H9 (cell line): ENCODE results near the gene TPRX2. TPM values are rescaled to one million over a fixed set of nuclear protein-coding genes. Genes with fewer than 3 reads are reported as not detected.

Source experiments
- DNase-seq: peaks from one replicate; pipeline ENCODE4 v3.0.0-alpha.2; 2017
- H2AFZ ChIP-seq: one replicate; pipeline ENCODE4 v1.6.1; 2013; ENCODE audit warnings: mild to moderate bottlenecking, low read length, control low read depth, moderate library complexity
- H2AK5ac ChIP-seq: 2 replicates; pipeline ENCODE4 v1.6.1; 2013; ENCODE audit warnings: low read length, control low read depth, mixed read lengths; ENCODE audit not compliant: insufficient read length
- H2BK120ac ChIP-seq: one replicate; pipeline ENCODE4 v1.6.1; 2013; ENCODE audit warnings: low read depth, mild to moderate bottlenecking, low read length, control low read depth, inconsistent platforms; ENCODE audit not compliant: poor library complexity, severe bottlenecking
- H2BK12ac ChIP-seq: 2 replicates; pipeline ENCODE4 v1.6.1; 2013; ENCODE audit warnings: low read length, control low read depth, mixed read lengths, low read depth; ENCODE audit not compliant: insufficient read length
- H2BK15ac ChIP-seq: 2 replicates; pipeline ENCODE4 v1.6.1; 2013; ENCODE audit warnings: low read depth, low read length, control low read depth
- H2BK20ac ChIP-seq: one replicate; pipeline ENCODE4 v1.6.1; 2013; ENCODE audit warnings: low read depth, mild to moderate bottlenecking, low read length, control low read depth, inconsistent platforms; ENCODE audit not compliant: poor library complexity, severe bottlenecking
- H2BK5ac ChIP-seq: 2 replicates; pipeline ENCODE4 v1.6.1; 2013; ENCODE audit warnings: low read length, control low read depth, mixed read lengths; ENCODE audit not compliant: insufficient read length
- H3K14ac ChIP-seq: 2 replicates; pipeline ENCODE4 v1.6.1; 2013; ENCODE audit warnings: low read length, control low read depth; ENCODE audit not compliant: insufficient read depth
- H3K18ac ChIP-seq: 2 replicates; pipeline ENCODE4 v1.6.1; 2013; ENCODE audit warnings: low read depth, mild to moderate bottlenecking, mixed read lengths, low read length, control low read depth; ENCODE audit not compliant: insufficient read length
- H3K23ac ChIP-seq: 2 replicates; pipeline ENCODE4 v1.6.1; 2013; ENCODE audit warnings: low read length, control low read depth, mixed read lengths, low read depth; ENCODE audit not compliant: insufficient read length
- H3K23me2 ChIP-seq: 2 replicates; pipeline ENCODE4 v1.6.1; 2013; ENCODE audit warnings: low read depth, mild to moderate bottlenecking, mixed read lengths, low read length, control low read depth; ENCODE audit not compliant: insufficient read length, poor library complexity, severe bottlenecking
- H3K27ac ChIP-seq: 2 replicates; pipeline ENCODE4 v1.5.1; 2013; ENCODE audit warnings: low read length, control low read depth, mixed read lengths, low read depth; ENCODE audit not compliant: insufficient read length
- H3K27me3 ChIP-seq: 2 replicates; pipeline ENCODE4 v1.6.1; 2013; ENCODE audit warnings: low read length, control low read depth, inconsistent platforms; ENCODE audit not compliant: insufficient read depth
- H3K4ac ChIP-seq: 2 replicates; pipeline ENCODE4 v1.6.1; 2013; ENCODE audit warnings: low read depth, mild to moderate bottlenecking, control low read depth, inconsistent platforms, low read length, moderate library complexity
- H3K4me1 ChIP-seq: 2 replicates; pipeline ENCODE4 v1.6.1; 2013; ENCODE audit warnings: low read length, control low read depth, inconsistent platforms; ENCODE audit not compliant: insufficient read depth
- H3K4me2 ChIP-seq: 2 replicates; pipeline ENCODE4 v1.6.1; 2013; ENCODE audit warnings: low read length, control low read depth, mixed read lengths; ENCODE audit not compliant: insufficient read length, insufficient read depth
- H3K56ac ChIP-seq: 2 replicates; pipeline ENCODE4 v1.6.1; 2013; ENCODE audit warnings: low read depth, mild to moderate bottlenecking, mixed read lengths, low read length, control low read depth; ENCODE audit not compliant: insufficient read length
- H3K79me1 ChIP-seq: 2 replicates; pipeline ENCODE4 v1.6.1; 2013; ENCODE audit warnings: low read depth, mild to moderate bottlenecking, moderate library complexity, low read length, control low read depth, inconsistent platforms; ENCODE audit not compliant: insufficient read depth, poor library complexity, severe bottlenecking
- H3K79me2 ChIP-seq: 2 replicates; pipeline ENCODE4 v1.6.1; 2013; ENCODE audit warnings: low read length, control low read depth, inconsistent platforms; ENCODE audit not compliant: insufficient read depth
- H3K9ac ChIP-seq: 2 replicates; pipeline ENCODE4 v1.6.1; 2013; ENCODE audit warnings: low read length, control low read depth, mixed read lengths; ENCODE audit not compliant: insufficient read length; ENCODE audit errors: extremely low read depth
- H3K9me3 ChIP-seq: one replicate; pipeline ENCODE4 v1.6.1; 2013; ENCODE audit warnings: low read depth, low read length, inconsistent platforms; ENCODE audit not compliant: control insufficient read depth
- H3T11ph ChIP-seq: one replicate; pipeline ENCODE4 v1.6.1; 2013; ENCODE audit warnings: mild to moderate bottlenecking, low read length, control low read depth, inconsistent platforms
- H4K20me1 ChIP-seq: one replicate; pipeline ENCODE4 v1.6.1; 2013; ENCODE audit not compliant: control insufficient read depth, insufficient read length, insufficient read depth
- H4K5ac ChIP-seq: 2 replicates; pipeline ENCODE4 v1.6.1; 2013; ENCODE audit warnings: low read depth, mild to moderate bottlenecking, mixed read lengths, low read length, control low read depth; ENCODE audit not compliant: insufficient read length
- H4K8ac ChIP-seq: replicated peaks from 2 replicates; pipeline ENCODE4 v1.6.1; 2013; ENCODE audit warnings: low read length, control low read depth, mixed read lengths, low read depth; ENCODE audit not compliant: insufficient read length
- H4K91ac ChIP-seq: 2 replicates; pipeline ENCODE4 v1.6.1; 2013; ENCODE audit warnings: low read depth, mild to moderate bottlenecking, moderate library complexity, mixed read lengths, low read length, control low read depth; ENCODE audit not compliant: insufficient read length
- H3K27ac Mint-ChIP-seq, 3 experiments: 2 replicates in 2 of 3; 3 replicates in 1 of 3; pipeline ENCODE4 v1.8.0; 2020 to 2021; ENCODE audit warnings: mixed read lengths in 3 of 3, mild to moderate bottlenecking in 1 of 3, moderate library complexity in 1 of 3
- H3K27me3 Mint-ChIP-seq: 2 replicates; pipeline ENCODE4 v1.8.0; 2021; ENCODE audit warnings: low read depth, mild to moderate bottlenecking, moderate library complexity, mixed read lengths
- H3K36me3 Mint-ChIP-seq, 3 experiments: 2 replicates in 2 of 3; 3 replicates in 1 of 3; pipeline ENCODE4 v1.8.0; 2020 to 2021; ENCODE audit warnings: low read depth in 3 of 3, mixed read lengths in 3 of 3; ENCODE audit not compliant: insufficient read depth in 1 of 3
- H3K4me1 Mint-ChIP-seq, 2 experiments: 2 replicates each; pipeline ENCODE4 v1.8.0; 2020; ENCODE audit warnings: mixed read lengths in 2 of 2
- H3K4me3 Mint-ChIP-seq, 2 experiments: 2 replicates in 1 of 2; 3 replicates in 1 of 2; pipeline ENCODE4 v1.8.0; 2020 to 2021; ENCODE audit warnings: mild to moderate bottlenecking in 2 of 2, mixed read lengths in 2 of 2, moderate library complexity in 1 of 2
- H3K9me3 Mint-ChIP-seq, 2 experiments: 2 replicates in 1 of 2; 3 replicates in 1 of 2; pipeline ENCODE4 v1.8.0; 2020; ENCODE audit warnings: mild to moderate bottlenecking in 2 of 2, mixed read lengths in 2 of 2, moderate library complexity in 1 of 2
- WGBS: extraction: QIAGEN DNeasy Blood & Tissue Kit; methylation state at CpG from one replicate; pipeline ENCODE4 v1.1.7; 2013; ENCODE audit warnings: missing lambda C conversion rate, low lambda C conversion rate, mixed read lengths; ENCODE audit not compliant: insufficient read length; ENCODE audit errors: extremely low coverage; 5-methylcytosine and 5-hydroxymethylcytosine counted together
- total RNA-seq: library from RNA; stranded (reverse); gene quantifications from 2 replicates; pipeline ENCODE4 v1.2.1, GENCODE V29; 2021
- TF ChIP-seq, protein P1 (sequence below): fragments of 200-600 bp; sonication (generic); conservative IDR thresholded peaks from 3 replicates; pipeline ENCODE4 v1.8.0; 2021; ENCODE audit warnings: antibody characterized with exemption, mild to moderate bottlenecking

The TPRX2 gene
- total RNA-seq, 1 experiment from 2014 or later = not detected

DNA sequence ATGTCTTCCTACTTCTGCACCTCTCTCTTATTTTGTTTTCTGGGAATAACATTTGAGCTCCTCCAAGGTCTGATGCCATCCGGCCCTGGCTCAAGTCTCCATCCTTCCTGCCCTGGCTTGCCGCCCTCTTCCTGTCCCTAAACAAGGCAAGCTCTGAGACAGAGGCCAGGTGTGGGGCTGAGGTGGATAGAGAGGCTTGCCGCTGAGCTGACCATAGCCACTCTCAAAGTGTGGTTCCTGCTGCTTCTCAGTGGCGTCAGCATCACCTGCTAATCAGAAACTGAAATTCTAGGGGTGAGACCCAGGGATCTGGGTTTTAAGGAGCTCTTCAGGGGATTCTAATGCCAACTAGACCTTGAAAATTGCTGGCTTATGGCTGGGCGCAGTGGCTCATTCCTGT lies 6.0 kb upstream of the TPRX2 start:
- no peaks in the 10 kb centered on the region for H3K36me3 Mint-ChIP-seq
- Histone ChIP-seq H4K20me1 (no peaks in the 10 kb centered on the region), H2AFZ (no peak overlapping the region), H4K91ac (no peak overlapping the region), H4K8ac (no peak overlapping the region), H3K79me1 (no peaks in the 10 kb centered on the region), H2BK12ac (no peak overlapping the region), H3K9me3 (no peaks in the 10 kb centered on the region), H3K4me2 (no peak overlapping the region), H3K18ac (no peak overlapping the region), H2BK15ac (no peak overlapping the region; the same call in 1 of the 2 replicates), H3K23me2 (no peaks in the 10 kb centered on the region), H3K14ac (no peak overlapping the region), H4K5ac (no peak overlapping the region), H3K27me3 (no peaks in the 10 kb centered on the region), H3K4me1 (no peaks in the 10 kb centered on the region; the same call in 1 of the 2 replicates), H2BK20ac (no peak overlapping the region), H2AK5ac (no peak overlapping the region), H3T11ph (no peak overlapping the region), H3K4ac (no peak overlapping the region), H2BK5ac (no peak overlapping the region), H3K56ac (peak overlapping the region; percentile 59), H2BK120ac (no peak overlapping the region), H3K23ac (no peak overlapping the region), H3K9ac (no peak overlapping the region), H3K27ac (no peak overlapping the region), H3K79me2 (no peaks in the 10 kb centered on the region)
- peaks cover 30 to 36% of the 10 kb centered on the region in 2 experiments for H3K4me1 Mint-ChIP-seq
- DNase-seq = no peak
- H3K27me3 Mint-ChIP-seq = peaks cover 8% of the 10 kb centered on the region
- no CpG with 5 or more reads among the region's 5 CpGs for WGBS
- no peaks in the 10 kb centered on the region; a peak in 1 of 5 replicates for H3K9me3 Mint-ChIP-seq
- peak overlapping the region in 2 of 3 experiments; percentile 25 to 70; a peak in 1 of 7 replicates for H3K27ac Mint-ChIP-seq
- H3K4me3 Mint-ChIP-seq = no peak overlapping the region
- TF ChIP-seq, protein P1, sequence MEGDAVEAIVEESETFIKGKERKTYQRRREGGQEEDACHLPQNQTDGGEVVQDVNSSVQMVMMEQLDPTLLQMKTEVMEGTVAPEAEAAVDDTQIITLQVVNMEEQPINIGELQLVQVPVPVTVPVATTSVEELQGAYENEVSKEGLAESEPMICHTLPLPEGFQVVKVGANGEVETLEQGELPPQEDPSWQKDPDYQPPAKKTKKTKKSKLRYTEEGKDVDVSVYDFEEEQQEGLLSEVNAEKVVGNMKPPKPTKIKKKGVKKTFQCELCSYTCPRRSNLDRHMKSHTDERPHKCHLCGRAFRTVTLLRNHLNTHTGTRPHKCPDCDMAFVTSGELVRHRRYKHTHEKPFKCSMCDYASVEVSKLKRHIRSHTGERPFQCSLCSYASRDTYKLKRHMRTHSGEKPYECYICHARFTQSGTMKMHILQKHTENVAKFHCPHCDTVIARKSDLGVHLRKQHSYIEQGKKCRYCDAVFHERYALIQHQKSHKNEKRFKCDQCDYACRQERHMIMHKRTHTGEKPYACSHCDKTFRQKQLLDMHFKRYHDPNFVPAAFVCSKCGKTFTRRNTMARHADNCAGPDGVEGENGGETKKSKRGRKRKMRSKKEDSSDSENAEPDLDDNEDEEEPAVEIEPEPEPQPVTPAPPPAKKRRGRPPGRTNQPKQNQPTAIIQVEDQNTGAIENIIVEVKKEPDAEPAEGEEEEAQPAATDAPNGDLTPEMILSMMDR = no peak
